Stimulated activated CD8-positive, alpha-beta memory T cell treated with anti-CD3 and anti-CD28 coated beads, Interleukin-2, amount 100 ng/mL, for 1 hour (primary cell): Measurements from ENCODE around the gene MAPK6.
A peak's percentile ranks its signal among the peaks of the same experiment; 100 is the strongest.
"Not testable (repeated sequence)": the region's sequence is repeated elsewhere in the genome, so short reads cannot be mapped to it uniquely, and the experiment has no call there.

Source experiments
- DNase-seq, 2 donors: peaks; one replicate each; pipeline ENCODE4 v3.0.0-alpha.2; 2020; ENCODE audit warnings: low read depth in 2 of 2

The MAPK6 gene

GRCh38 chr15:52018693-52019393 lies at the start of gene MAPK6:
MAPK6 (plus strand) TSS chr15:52019219; CDS start chr15:52046461, 27,242 bp downstream.
- peak; percentile 89 to 90 for DNase-seq

GRCh38 chr15:51969728-51970127 lies 49.3 kb upstream of the MAPK6 start:
- no peak for DNase-seq

- DNase-seq, result no peak
Measured at GRCh38 chr15:51970132-51970817, 48.7 kb upstream of the MAPK6 start.

DNA sequence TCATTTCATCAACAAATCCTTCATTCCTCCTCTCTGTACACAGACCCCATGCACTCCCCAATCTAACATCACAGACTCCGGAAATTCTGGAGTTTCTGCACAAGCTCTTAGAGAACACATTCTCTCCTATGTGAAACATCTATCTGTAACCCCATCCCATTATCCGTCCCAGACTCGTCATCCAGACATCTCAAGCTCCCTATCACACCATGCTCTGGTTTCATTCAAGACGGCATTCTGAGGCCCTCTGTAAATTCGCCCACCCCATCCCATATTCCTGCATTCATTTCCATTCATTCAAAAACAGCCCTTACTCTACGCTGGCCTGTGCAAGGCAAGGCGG lies 48.0 kb upstream of the MAPK6 start:
- DNase-seq, result no peak

DNA sequence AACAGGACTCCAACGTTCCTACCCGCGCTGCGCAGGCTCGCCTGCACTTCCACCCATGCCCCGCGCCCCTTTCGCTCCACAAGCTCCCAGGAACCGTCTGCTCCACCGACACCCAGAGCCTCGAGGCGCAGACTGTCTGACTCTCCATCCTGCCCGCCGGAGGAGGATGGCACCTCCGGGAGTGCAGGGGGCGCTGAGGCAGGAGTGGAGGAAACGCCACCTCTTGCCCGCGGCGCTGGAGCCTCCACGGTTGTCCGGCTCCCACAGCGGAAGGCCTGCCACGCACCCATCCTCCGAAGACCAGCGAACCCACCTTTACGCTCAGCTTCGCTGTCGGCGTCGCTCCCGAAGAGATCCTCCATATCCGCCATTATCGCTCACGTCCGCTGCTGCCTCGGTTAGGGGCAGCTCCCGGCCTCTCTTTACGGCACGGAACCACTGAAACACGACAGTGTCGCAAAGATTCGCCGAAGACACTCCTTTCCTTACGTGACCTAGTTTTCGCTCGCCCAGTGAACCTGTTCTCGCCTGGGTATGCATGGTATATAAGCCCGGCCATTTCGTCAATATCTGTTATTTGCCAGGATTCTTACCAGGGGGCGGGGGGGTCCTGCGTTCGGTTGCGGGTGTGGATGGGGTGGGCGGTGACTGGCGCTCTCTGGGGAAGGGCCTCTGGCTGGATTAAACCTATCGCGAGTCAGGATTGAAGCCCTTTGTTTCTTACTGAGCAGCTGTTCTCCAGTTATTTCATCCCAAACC lies 47.5 kb upstream of the MAPK6 start, which contains the start of gene LEO1:
Gene LEO1, minus strand, starts transcription at position 404 of the 759 bp plus-strand sequence. Its CDS starts 33 bp downstream, at position 371.
- peak; percentile 81 to 82 for DNase-seq

GRCh38 chr15:51973220-51973619 lies 45.8 kb upstream of the MAPK6 start:
- DNase-seq, result no peak

DNA sequence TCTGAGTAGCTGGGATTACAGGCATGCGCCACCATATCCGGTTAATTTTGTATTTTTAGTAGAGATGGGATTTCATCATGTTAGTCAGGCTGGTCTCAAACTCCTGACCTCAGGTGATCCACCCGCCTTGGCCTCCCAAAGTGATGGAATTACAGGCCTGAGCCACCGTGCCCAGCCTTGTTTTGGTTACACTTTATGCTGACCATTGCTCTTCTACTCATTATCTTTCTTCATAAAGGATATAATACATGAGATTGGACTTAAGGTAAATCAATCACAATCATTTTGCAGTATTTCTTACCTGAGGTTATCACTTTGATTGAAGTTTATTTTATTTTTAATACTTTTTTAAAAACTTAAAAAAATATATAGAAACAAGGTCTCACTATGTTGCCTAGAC lies 45.2 kb upstream of the MAPK6 start:
- no peak for DNase-seq

DNA sequence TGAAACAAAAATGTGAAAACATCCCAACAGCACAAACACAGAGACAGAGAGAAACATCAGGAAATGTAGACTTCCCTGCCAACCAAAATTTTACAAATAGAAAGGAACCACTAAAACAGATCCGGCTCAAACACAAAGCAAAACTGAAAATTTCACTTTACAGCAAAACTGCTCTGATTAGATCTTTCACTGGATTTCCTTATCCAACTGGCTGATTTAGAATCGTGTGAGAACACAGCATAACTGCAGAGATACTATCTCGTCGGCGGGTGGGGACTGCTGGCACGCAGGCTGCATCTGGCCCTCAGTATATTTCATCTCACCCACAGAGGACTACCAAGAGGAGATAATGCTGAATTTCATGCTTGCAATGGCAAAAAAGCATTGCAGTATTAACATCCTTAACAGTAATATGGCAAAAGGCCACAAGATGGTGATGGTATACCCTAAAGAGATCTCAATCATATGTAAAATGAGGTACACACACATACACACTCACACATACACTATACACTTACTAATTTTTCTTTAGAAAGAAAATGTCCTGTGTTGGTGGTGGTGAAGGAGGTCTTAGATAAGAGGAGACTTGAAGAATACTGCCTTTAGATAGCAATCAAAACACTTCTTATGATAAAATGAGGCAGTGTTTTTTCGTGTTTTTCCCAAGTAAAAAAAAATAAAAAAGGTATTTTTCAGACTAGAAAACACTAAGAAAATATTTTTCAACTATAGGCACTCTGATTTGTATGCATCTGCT lies 36.8 kb upstream of the MAPK6 start:
- DNase-seq, result no peak

DNA sequence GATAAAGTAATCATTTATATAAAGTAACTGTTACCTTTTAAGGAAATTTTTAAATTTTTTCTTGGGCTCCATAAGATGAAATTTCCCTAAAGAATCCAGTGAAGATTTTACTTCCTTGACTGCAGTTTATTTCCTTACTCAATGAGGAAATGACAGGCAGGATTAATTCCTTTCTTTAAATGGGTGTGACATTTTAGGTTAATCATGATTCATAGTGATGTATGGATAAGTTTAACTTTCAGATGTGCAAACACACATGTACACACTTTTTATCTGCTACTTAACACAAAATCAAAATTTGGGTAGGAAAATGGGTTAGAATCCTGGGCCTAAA lies 36.3 kb upstream of the MAPK6 start:
- no peak for DNase-seq

- no peak for DNase-seq
Measured at GRCh38 chr15:51991141-51991540, 27.9 kb upstream of the MAPK6 start.

GRCh38 chr15:51992953-51993352 lies 26.1 kb upstream of the MAPK6 start:
- DNase-seq, result no peak

GRCh38 chr15:52002351-52002750 lies 16.7 kb upstream of the MAPK6 start:
- DNase-seq, result no peak

DNA sequence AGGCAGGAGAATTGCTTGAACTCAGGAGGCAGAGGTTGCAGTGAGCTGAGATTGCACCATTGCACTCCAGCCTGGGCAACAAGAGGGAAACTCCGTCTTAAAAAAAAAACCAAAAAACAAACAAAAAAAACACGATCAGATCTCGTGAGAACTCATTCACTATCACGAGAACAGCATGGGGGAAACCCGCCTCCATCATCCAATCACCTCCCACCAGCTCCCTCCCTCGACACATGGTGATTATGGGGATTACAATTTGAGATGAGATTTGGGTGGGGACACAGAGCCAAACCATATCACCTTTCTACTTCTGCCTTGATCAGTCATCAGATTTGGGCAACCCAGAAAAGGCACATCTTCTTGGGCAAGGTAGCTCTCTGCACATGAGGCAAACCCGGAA lies 15.9 kb upstream of the MAPK6 start:
- not testable (repeated sequence) for DNase-seq

DNA sequence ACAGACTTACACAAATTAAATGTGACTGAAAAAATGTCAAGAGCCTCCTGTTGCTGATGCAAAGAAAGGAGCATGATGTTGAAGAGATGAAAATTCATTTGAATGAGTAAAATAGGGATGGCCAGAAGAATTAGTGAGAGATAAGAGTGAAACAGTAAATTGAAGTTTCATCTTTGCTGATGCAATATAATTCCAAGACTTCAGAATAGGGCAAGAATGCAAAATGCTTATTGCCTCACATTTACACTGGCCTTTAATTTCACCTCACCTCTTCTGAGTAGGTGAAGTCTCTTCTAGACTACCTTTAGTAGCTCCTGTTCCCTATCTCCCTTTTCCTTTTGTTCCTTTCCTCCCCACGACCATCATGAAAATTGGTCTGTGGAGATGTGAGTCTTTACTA lies 15.3 kb upstream of the MAPK6 start:
- no peak for DNase-seq

DNA sequence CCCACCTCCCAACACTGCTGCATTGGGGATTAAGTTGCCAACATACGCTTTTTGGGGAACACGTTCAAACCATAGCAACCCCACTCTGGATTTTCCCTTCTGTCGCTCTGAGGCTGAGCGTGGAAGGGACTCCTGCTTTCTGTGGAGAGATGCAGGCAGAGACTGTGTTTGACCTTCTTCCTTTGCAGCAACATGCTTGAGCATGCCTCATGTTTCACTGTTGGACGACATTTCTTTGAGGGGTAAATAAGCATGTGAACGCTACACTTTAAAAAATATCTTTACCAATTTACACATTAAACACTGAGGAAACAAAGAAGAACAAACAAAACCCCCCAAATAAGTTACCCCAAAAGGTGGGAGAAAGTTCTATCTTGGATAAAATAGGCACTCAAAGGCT lies 14.2 kb upstream of the MAPK6 start:
- no peak for DNase-seq

GRCh38 chr15:52005748-52006701 lies 13.0 kb upstream of the MAPK6 start:
- DNase-seq, result no peak

- no peak for DNase-seq
Measured at GRCh38 chr15:52006702-52007340, 12.2 kb upstream of the MAPK6 start.

DNA sequence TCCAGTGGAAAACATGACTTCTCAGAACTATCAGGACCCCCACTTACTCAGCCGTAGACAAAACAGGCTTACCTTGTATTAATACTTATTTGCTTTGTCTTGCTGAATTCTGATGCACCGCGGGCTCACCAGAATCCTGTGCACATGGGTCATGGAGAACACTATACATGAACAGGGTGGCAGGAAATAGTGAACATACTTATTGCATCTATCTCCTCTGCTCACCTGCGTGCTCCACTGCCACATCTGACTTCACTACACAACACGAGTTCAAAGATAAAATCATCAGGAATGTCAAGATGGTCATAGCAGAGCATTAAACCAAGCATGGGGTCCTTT lies 10.7 kb upstream of the MAPK6 start:
- no peak for DNase-seq

DNA sequence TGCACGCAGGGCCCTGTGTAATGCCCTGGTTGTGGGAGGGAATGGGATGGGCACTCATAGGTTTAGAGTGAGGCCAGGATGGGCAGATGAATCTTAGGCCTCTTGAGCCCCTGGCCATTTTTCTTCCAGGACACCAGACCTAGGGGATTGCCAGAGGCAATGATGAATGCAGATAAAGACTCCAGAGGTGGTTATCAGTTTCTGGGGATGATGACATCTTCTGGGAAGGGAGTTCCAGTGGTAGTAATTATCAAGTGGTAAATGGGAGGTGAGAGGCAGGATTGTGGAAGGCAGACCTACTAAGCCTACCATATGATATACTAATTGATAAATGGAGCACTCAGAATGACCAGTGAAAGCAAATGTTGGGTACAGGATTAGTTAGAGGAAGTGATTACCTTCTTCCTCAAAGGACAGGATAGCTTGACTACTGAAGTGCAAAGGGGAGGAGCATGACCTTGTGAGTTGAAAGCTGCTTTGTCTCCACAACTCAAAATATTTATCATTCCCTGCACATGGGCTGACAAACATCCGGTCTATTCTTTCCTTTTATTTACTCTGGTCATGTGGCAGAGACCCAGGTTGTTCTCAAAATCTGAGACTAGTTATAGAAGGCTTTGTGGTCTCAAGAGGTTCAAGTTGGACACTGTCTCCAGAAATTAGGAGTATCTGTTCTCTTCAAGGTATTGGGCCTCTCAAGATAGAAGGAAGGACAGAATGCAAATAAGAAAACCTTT lies 10.2 kb upstream of the MAPK6 start:
- no peak for DNase-seq
